A673 (cell line): ENCODE measurements around the gene PTGES.

Source experiments
- CTCF ChIP-seq: fragments of 300-800, 200-600 bp; sonication (generic); conservative IDR thresholded peaks from 2 replicates; pipeline ENCODE4 v1.5.1; 2017; ENCODE audit warnings: low read depth, mild to moderate bottlenecking, antibody characterized with exemption, low read length, moderate library complexity, mixed read lengths
- EZH2 ChIP-seq: fragments of 200-600 bp; sonication (generic); IDR thresholded peaks from 2 replicates; pipeline ENCODE4 v1.6.1; 2017; ENCODE audit warnings: borderline replicate concordance, low read depth, mild to moderate bottlenecking, mixed read lengths, antibody characterized with exemption, low read length; ENCODE audit not compliant: poor library complexity, severe bottlenecking

- TF ChIP-seq EZH2 (no peak), CTCF (no peak)
These were observed 21.3 kb downstream of the PTGES start for GRCh38 chr9:129731477-129732085.
